Posterior cingulate gyrus (tissue), 11 donors: Measurements from ENCODE around the gene LYPD6B.

Experiments
- DNase-seq, 10 donors: peaks; one replicate each; pipeline versions ENCODE4 v3.0.0 to v3.0.0-alpha.2; 2020 to 2021; ENCODE audit warnings: mixed read lengths in 3 of 10
- intact Hi-C: fragments of 100-400 bp; cut with DNase I; formaldehyde crosslinking; loops from one replicate; pipeline ENCODE4 v1.15.1; 2023

LYPD6B gene

DNA sequence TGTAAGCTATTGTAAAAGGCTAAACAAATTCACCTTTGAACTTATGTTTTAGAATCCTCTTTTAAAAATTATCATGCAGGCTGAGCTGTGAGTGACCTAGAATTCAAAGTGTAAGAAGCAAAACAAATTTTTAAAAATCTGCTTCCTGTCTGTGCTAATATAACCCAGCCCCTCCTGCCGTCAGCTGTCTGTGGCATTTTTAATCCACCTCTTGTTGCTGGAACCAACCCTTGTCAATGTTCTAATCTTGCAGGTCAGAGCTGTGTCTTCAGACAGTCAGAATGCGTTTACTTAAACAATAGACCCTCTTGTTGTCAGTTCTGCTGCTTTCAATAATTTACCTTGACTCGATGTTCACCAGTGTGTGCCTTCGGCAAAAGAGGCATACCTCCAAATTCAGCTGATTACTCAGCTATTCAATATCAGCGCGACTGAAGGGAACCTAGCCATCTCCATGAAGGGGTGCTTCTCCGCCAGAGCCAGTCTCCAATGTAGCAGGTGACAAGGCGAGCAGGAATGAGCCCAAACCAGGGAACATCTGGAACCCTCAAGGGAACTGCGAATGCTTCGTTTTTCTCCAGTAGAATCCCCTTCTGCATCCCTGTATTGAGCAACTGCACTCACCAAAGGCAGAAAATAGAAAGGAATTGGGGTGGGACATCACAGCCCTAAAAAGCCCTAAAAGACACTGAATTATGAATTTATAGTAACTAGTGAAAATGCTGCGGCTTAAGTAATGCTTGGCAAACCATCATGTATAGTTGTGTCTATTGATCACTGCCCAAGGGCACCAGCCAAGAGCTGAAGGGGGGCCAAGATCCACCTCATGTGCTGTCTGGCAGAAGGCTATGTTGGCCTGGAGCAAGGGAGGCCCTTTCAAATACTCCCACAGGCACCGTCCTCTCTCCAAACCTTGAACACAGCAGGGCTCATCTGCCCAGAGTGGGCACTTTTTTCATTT lies 62.5 kb downstream of the LYPD6B start:
- intact Hi-C loops = no loop called here
- DNase-seq = peak in 1 of 10 donors; percentile 76

DNA sequence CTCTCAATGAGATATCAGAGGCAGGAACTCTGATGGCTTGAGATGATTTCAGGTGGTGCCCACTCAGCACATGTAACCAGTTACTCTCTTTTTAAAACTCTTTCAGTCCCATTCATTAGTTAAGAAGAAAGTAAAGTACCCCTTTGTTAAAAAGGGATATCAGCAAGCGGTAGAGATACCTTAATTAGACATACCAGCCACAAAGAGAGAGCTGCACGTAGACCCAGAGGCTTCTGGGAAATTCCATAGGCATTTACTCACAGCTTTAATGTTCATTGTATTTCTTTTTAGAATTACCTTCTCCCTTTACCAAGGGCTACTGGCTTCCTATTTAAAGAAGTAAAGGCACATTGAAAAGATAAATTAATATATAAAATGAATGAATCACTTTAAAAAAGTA lies 63.3 kb downstream of the LYPD6B start:
- intact Hi-C loops = no loop called here
- no peak for DNase-seq

DNA sequence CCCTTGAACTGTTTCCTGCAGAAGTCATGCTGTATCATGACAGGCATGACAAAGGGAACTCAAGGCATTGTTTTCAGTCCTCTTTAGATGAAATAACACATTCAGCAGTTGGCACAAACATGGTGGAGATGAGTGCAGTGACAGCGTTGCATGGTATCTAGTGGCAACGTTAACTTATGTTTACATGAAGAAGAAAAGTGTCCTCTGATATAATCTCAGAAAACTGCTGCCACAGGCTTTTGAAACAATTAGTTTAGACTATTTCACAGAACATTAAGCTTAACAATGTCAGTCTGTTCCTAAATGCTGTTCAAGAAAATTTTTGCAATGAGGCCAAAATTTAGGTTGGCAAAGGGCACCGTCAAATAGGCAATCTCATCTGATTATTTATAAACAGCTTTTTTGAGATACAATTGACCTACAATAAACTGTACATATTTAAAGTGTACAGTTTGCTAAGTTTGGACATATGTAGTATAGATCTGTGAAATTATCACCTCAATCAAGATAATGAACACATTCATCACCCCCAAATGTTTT lies 64.7 kb downstream of the LYPD6B start:
- no peak for DNase-seq
- intact Hi-C loops = no loop called here

DNA sequence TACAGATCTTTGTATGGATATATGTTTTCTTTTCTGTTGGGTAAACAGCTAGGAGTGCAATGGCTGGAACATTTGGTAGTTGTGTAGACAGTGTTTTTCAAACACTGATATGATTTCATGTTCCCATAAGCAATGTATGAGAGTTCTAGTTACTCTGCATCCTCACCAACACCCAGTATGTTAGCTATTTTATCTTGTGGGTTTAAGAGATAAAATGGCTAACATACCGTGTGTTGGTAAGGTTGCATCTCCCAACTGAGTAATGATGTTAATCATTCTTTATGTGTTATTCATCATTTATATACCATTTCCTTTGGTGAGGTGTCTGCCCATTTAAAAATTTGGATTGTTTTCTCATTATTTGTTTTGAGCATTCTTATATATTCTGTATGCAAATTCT lies 65.7 kb downstream of the LYPD6B start:
- intact Hi-C loops = no loop called here

DNA sequence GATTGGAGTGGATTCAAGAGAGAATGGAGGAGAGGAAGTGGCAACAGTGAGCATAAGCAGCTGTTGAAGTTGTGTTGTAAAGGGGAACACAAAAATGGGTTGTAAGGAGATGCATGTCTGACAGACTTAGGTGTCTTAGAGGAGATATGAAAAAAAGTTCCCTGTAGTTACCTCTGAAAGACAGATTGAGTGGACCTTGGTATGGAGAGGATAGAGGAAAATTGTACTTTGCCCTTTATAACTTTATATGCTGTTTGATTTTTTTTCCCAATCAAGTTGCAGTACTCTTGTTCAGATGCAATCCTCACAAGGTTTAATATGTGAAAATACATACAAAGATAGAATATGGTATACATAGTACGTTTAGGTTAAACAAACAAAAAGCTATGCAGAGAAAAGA lies 73.6 kb downstream of the LYPD6B start:
- intact Hi-C loops = no loop called here
- DNase-seq = no peak

More for the DNA sequence above, 65.7 kb downstream of the LYPD6B start:
- DNase-seq = no peak

DNA sequence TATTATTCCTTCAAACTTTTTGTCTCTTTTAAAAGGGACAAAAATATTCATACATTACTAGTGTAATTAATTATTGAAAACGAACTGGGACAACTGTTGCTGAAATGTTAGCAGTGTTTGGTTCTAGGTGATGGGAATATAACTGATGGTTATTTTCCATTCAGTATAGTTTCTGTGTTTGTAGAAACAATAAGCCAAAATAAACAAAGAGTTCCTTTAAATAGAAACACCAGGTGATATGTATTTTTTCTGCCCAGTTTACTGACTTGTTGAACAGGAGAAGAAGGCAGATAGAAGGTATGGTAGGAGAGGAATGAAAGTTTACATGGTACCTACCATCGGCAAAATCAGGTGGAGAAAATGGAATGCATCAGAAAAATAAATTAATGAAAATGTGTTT lies 74.2 kb downstream of the LYPD6B start:
- intact Hi-C loops = no loop called here
- DNase-seq = no peak

DNA sequence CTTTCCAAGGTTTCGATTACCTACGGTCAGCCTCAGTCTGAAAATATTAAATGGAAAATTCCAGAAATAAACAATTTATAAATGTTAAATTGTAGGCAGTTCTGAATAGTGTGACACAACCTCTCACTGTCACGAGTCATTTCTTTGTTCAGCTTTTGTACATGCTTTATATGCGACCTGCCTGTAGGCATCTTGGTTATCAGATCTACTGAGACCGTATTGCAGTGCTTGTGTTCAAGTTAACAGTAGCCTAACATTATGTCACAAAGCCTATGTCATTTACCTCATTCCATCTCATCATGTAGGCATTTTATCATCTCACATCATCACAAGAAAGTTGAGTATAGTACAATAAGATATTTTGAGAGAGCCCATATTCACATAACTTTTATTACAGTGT lies 77.3 kb downstream of the LYPD6B start:
- intact Hi-C loops = no loop called here
- no peak for DNase-seq

DNA sequence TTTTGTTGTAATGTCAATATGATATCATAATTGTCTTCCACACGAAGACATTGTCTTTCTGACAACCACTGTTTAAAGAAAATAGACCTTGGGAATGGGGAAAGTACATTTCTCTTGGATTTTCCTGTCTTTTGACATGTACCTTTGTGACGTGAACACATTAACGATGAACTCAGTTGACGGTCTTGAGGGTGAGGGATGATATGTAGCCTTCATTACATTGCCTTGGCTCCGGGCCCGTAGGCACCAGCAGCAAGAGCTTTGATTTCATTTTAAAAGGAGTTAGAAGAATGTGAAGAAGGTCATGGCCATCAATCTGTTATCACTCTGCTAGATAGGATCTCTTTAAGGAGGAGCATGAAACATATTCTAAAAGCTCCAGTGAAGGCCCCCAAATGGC lies 80.9 kb downstream of the LYPD6B start:
- intact Hi-C loops = no loop called here
- DNase-seq = no peak

DNA sequence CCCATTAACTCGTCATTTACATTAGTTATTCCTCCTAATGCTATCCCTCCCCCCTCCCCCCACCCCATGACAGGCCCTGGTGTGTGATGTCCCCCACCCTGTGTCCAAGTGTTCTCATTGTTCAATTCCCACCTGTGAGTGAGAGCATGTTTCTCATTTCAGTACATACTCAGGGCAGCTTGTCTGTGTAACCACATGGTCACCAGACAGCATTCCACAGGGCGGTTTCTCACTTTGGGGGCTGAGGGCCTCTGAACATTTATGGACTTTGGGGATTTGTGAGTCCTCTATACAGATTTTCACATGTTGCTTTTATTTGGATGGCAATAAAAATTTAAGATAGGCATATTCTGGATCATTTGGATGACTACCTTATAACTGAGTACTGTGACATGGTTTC lies 84.0 kb downstream of the LYPD6B start:
- intact Hi-C loops = no loop called here

DNA sequence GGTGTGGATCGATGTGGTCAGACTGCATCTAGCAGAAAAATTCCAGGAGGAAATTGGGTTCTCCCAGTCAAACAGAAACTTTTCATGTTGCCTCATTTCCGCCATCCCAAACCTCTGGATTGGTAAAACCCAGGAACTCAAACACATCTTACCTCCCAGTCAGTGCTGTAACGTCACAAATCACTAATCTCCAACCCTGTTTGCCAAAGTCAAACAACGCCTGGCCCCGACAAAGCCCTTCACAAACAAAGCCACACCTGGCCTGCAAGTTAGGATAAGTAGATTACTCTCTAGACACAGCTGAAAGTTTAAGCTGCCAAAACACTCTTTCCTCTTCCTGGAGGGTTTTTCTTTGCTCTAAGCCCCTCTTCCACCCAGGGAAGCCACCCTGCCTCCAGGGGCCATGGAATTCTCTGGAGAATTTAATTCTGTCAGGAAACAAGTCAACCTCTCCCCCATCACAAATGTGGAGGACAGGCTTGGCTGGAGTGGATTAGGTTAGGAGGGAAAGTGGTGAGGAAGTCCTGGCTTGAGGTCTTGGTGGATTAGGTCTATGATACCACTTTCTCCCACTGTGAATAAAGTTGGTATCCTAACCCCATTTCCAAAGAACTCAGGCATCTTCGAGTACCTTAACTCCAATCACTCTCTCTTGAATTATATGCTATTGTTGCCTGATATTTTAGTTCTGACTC lies 86.7 kb downstream of the LYPD6B start:
- no peak for DNase-seq
- intact Hi-C loops = no loop called here

More for the DNA sequence above, 84.0 kb downstream of the LYPD6B start:
- DNase-seq = no peak

DNA sequence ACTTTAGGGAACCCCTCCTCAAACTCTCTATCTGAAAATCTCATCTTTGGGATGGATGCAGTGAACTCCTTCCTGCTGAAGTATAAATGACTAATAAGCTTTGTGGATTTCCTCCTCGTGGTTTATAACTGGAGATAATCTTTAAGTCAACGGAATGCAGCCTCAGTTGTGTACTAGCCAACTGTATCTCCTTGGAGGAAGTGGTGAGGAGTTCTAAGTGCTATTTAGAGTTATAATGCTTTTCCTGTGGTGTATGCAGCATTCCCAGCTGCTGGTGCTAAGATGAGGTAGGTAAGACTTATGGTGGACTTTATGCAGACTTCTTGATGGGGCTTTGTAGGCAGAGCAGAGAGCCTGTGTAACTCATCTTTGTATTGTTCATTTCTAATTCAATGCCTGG lies 90.9 kb downstream of the LYPD6B start:
- DNase-seq = no peak
- intact Hi-C loops = no loop called here

DNA sequence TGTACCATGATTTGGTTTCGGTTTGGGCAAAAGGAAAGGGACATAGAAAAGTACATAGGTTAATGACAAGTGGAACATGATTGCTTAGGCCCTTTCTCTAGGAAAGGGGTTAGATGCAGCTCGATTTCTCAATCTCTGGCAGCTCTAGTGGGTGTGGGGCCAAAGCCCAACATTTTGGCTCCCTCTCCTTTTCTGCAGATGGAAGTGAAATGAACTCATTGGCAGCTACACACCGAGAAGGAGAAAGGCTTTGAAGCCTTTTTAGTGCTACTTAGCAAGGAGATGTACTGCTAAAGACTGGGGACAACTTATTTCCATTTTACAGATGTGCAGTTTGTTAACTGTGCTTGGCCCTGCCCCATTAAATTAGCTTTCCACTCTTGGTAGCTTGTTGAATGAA lies 93.8 kb downstream of the LYPD6B start:
- no peak for DNase-seq
- intact Hi-C loops = no loop called here

DNA sequence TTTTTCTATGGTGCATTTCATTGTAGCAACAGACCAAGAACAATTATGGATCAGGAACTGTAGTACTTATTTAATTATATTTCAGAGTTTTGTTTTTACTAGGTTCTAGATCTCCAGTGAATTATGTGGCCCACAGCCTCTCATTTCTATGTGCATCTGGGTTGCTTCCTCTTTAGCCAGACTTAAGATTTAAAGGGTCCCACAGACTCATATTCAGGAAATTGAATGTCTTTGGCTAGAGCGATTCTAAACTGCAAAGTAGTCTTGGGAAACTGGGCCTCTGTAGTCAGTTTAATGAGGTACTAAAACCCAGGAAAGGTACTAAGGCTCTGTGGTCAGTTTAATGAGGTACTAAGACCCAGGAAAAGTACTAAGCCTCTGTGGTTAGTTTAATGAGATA lies 94.4 kb downstream of the LYPD6B start:
- no peak for DNase-seq
- intact Hi-C loops = no loop called here

DNA sequence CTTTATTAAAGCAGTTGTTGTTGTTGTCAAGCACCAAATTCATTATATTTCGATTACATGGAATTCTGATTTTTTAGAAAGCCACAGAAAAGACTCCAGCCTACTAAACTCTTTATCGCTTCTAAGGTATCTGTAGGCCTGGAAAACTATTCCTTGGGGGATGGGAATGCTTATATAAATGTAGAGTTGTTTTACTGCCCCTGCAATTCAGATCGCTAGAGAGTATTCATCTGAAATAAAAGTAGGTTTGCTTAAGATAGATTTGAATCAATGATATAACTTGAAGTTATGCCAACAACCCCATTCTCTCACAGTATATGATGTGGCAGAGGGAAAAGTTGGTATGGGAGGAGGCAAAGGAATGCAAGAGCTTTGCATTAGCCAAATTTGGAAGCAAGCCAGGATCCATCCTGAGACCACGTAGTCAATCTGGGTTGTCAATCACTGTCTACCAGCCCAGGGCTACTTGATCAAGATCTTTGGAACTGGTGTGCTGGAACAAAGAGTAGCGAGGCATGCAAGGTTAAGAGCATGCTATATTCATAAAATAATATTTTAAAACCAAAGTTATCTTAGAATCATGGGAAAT lies 95.9 kb downstream of the LYPD6B start:
- no peak for DNase-seq
- intact Hi-C loops = no loop called here

DNA sequence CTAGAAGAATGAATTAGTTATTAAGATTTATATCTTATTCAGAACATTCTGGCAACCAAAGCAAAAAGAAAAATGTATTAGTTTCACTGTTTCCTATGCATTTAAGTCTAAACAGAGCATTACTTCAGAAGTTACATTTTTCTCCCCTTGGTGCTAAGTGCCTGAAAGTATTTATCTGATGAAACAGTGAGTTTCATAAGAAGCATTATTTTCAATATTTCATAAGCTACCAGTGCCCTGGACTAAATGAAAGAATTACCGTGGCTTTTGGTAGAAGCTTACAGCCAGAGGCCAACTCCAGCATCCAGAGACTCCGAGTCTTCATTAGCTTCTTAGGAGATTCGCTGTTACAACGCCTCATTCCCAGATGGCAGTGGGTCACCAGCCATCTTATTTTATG lies 97.6 kb downstream of the LYPD6B start:
- intact Hi-C loops = no loop called here
- no peak for DNase-seq

DNA sequence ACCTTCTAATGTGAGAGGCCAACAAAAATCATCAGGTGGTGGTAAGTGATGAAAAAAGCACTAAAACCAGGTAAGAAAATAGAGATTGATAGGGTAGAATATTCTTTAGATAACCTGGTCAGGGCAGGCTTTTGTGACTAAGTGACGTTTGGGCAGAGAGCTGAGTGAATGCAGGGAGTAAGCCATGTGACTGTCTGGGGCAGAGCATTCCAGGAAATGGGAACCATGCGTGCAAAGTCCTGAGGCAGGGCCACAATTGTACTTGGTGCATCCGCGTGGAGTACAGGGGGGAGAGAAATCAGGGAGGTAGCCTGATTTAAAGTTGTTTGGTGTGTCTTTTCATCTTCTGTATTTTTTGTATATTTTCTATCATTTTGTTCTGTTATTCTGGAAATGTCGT lies 102.5 kb downstream of the LYPD6B start:
- intact Hi-C loops = no loop called here
- DNase-seq = no peak

DNA sequence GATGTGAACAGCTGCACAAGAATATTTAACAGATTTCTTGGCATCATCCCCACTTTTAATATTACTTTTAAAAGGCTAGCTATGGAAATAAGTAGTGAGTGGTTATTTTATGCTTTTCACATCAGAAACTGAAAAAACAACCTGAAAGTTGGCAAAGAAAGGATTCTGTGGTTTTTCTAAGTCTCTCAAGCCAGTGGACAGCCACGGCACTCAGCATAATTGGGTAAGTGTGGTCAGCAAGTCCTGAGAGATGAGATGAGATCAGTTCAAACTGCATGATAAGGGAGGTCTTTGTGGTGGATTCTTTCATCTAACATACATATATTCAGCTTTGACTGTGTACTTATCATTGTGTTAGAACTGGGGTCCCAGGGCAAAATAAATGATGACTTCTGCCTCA lies 105.2 kb downstream of the LYPD6B start:
- intact Hi-C loops = no loop called here

DNA sequence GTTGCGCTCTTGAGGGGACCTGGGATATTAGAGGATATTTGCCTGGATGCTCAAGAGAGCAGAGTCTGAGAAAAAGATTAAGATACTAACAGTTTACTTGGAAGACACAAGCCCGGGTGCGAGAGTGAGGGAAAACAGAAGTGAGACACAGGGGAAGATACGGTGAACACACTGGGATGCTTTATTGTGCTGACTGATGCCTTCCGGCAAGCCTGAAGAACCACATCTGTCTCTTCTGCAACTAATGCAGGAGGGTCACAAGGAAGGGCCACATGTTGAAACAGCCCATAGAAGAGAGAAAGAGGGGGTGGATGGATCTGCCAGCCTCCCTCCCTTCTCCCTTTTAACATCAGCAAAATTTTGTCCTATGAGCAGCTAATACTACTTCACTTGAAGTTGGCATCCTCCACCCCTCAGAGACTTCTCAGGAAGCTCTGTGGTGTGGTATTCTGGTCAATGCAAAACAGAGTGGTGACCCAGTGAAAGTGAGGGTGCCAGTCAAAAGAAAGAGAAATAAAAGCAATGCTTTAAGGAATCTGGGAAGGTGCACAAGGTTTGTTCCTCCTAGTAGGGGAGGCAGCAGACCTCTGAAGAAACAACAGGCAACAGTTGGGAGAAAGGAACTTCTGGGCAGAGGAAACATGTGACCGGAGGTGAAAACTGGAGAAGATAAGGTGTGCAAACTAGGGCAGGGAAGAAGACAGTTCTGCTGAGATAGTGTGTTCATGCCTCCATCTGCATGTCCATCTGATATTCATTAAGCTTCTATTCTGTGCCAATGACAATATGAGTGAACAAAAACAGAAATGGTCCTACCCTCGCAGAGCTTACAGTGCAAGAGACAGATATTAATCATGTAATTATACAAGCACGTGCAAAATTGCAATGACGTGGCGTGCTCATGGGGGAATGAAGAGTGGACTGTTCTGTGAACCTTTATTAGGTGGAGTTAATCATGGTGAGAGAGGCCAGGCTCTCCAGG lies 107.1 kb downstream of the LYPD6B start:
- intact Hi-C loops = no loop called here
- no peak for DNase-seq

More for the DNA sequence above, 105.2 kb downstream of the LYPD6B start:
- DNase-seq = no peak

DNA sequence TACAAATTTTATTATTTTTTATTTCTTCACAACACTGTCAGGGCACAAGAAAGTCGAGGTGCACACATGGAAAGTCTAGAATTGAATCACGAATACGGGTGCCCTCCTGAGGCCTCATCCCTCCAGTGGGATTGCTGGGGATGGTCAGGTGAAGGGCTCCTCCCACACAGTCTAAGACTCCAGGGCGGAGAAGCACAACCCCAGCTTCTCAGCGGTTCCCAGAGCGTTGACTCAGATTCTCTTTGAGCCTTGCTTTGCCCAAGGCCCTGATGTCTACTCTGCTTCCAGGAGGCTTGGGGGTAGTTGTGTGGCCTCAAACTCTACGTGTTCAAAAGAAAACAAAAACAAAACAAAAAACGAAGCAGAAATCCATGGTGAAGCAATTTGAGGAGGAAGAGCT lies 108.4 kb downstream of the LYPD6B start:
- DNase-seq = no peak
- intact Hi-C loops = no loop called here
